Choroid plexus epithelial cell (primary cell): Measurements from ENCODE around the gene PLA2G12A.

ENCODE experiments used
- DNase-seq: peaks from one replicate; pipeline ENCODE4 v3.0.0-alpha.2; 2010; ENCODE audit warnings: low read depth
- H3K4me3 ChIP-seq: 2 replicates; pipeline ENCODE4 v1.5.1; 2011; ENCODE audit warnings: low read depth, mild to moderate bottlenecking, control low read depth, low read length, moderate library complexity
- CTCF ChIP-seq: conservative IDR thresholded peaks from 2 replicates; pipeline ENCODE4 v1.5.1; 2011; ENCODE audit warnings: low read depth, mild to moderate bottlenecking, control low read depth, inconsistent platforms, low read length, moderate library complexity

PLA2G12A gene

GRCh38 chr4:109665783-109666485, 63.9 kb downstream of the PLA2G12A start:
- DNase-seq = no peak
- H3K4me3 ChIP-seq = no peak overlapping the region
- TF ChIP-seq CTCF = no peak

GRCh38 chr4:109662771-109663170, 67.1 kb downstream of the PLA2G12A start:
- DNase-seq = no peak
- no peak overlapping the region for H3K4me3 ChIP-seq
- TF ChIP-seq CTCF = no peak

GRCh38 chr4:109662116-109662515, 67.8 kb downstream of the PLA2G12A start:
- no peak for TF ChIP-seq CTCF

More at GRCh38 chr4:109662116-109662515, 67.8 kb downstream of the PLA2G12A start:
- H3K4me3 ChIP-seq = no peak overlapping the region
- DNase-seq = no peak
